Measurements from ENCODE around the gene STXBP6. TPM values are rescaled to one million over a fixed set of nuclear protein-coding genes. Genes with fewer than 3 reads are reported as not detected.

The STXBP6 gene
- total RNA-seq, 2 donors from 2014 or later = not detected

DNA sequence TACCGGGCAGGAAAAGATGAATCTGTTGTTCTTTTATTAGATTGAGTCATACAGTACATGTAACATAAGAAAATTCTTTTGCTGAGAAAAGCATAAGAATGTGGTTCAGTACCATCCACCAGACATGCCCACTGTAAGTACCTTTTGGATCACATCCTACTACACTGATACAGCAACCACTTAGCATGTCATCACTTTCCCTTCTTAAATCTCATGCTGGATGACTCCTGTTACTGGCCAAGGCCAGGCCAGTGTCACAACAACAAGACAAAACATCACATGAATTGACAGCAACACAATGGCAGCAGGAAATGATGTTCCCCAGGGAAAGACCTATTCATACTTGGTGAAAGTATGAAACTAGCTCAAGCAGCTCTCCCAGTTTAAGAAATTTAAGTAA lies 46.4 kb downstream of the STXBP6 start:
- no peak overlapping the region for H3K27ac Mint-ChIP-seq
- H3K36me3 Mint-ChIP-seq (ENCODE audit: insufficient read depth in 2 of 2) = no peaks in the 10 kb centered on the region
- H3K27me3 Mint-ChIP-seq (ENCODE audit: low read depth) = peaks cover 7% of the 10 kb centered on the region

DNA sequence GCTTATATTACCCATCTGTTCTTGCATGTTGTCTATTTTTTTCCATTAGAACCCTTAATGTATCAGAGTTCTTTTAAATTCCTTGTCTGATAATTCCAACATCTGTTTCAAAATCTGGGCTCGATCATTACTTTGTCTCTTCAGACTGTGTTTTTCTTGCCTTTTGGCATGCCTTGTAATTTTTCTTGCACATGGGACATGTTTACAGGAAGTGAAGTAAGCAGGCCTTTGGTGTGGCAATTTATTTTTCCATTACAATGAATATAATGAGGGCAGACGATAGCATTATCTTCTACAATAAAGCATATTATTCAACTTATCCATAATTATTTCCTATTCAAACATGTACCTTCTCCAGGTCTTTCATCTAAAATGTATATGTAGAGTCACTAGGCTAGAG lies 48.3 kb downstream of the STXBP6 start:
- Mint-ChIP-seq H3K4me3 (no peak overlapping the region), H3K27ac (no peak overlapping the region), H3K9me3 (no peaks in the 10 kb centered on the region), H3K4me1 (ENCODE audit: low read depth) (no peaks in the 10 kb centered on the region), H3K36me3 (ENCODE audit: insufficient read depth in 2 of 2) (no peaks in the 10 kb centered on the region), H3K27me3 (ENCODE audit: low read depth) (peaks cover 12% of the 10 kb centered on the region)
- DNase-seq (no peak), ATAC-seq (replicated peaks in 1 of 2) (no peak)

More for the DNA sequence above, 46.4 kb downstream of the STXBP6 start:
- Mint-ChIP-seq H3K9me3 (no peaks in the 10 kb centered on the region), H3K4me1 (ENCODE audit: low read depth) (no peaks in the 10 kb centered on the region), H3K4me3 (no peak overlapping the region)
- ATAC-seq (replicated peaks in 1 of 2) (peak in 1 of 2 donors; percentile 21), DNase-seq (no peak)

DNA sequence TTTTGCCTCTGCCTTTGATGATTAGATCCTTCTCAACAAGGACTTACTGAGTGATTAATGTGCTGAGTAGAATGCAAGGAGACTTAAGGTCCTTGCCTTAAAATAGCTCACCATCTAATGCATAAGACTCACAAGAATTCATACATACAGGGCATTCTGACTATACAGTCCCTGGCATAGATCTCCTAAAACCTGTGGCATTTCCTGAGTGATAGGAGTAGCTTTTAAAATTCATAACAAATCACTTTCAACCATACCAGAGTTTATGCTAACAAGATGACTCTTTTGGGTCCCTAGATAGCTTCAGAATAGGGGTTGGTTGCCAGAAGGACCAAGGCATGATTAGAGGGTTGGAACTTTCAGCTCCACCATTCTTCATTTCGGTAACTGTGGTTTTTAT lies 48.8 kb downstream of the STXBP6 start:
- H3K4me1 Mint-ChIP-seq (ENCODE audit: low read depth) = no peaks in the 10 kb centered on the region
- H3K27me3 Mint-ChIP-seq (ENCODE audit: low read depth) = peaks cover 12% of the 10 kb centered on the region
- H3K9me3 Mint-ChIP-seq = no peaks in the 10 kb centered on the region
- DNase-seq (no peak), ATAC-seq (replicated peaks in 1 of 2) (no peak)
- no peaks in the 10 kb centered on the region for H3K36me3 Mint-ChIP-seq (ENCODE audit: insufficient read depth in 2 of 2)
- H3K27ac Mint-ChIP-seq = no peak overlapping the region
- H3K4me3 Mint-ChIP-seq = no peak overlapping the region

DNA sequence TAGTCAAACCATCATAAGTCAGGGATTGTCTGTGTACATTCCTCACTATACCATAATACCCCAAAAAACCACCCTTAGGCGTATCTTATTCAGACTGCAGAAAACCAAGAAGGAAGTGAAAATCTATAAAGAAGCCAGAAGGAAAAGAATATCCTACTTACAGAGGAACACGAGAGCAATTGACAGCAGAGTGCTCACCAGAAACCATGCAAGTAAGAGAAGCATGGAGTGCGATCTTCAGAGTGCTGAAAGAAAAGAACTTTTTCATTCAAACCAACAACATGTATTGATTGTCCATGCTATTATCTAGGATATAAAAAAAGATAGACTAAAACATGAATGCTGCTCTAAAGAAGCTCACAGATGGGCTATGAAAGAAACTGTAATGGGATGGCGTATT lies 50.8 kb downstream of the STXBP6 start:
- Mint-ChIP-seq H3K27me3 (ENCODE audit: low read depth) (peaks cover 11% of the 10 kb centered on the region), H3K4me3 (no peak overlapping the region), H3K27ac (no peak overlapping the region), H3K4me1 (ENCODE audit: low read depth) (no peaks in the 10 kb centered on the region), H3K9me3 (no peaks in the 10 kb centered on the region), H3K36me3 (ENCODE audit: insufficient read depth in 2 of 2) (no peaks in the 10 kb centered on the region)
- ATAC-seq (replicated peaks in 1 of 2) = no peak
- no peak for DNase-seq

DNA sequence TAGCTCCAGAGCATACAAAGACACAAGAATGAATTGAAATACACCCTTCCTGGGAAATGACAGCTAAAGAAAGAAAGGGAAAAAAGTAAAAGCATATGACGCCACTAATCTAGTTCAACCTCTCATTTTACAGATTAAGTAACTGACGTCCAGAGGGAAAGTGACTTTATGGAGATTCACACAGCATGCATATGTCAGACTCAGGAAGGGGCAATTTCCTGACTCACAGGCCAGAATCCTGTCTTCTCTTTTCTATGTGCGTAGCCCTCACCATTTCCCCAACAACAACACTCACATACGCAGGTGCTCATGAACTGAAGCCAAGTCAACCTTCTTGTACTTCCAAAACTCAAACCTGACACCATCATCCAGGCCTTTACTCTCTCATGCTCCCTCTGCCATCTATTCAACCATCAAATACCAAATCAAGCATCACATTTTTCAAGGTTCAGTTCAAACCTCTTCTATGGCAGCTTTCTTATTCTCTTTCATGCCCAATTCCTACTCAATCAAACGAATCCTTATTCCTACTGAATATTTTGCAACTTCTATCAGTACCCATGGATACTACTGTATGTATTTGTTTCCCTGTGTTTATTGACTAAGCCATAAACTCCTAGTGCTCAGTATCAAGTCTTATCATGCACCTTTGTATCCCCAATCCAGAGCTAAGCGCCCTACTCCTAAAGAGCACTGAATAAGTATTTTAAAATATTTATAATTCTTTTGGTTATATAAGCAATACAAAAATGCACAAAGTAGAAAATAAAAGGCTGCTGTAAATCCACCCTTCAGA lies 52.8 kb downstream of the STXBP6 start:
- no peaks in the 10 kb centered on the region for H3K9me3 Mint-ChIP-seq
- no peaks in the 10 kb centered on the region for H3K36me3 Mint-ChIP-seq (ENCODE audit: insufficient read depth in 2 of 2)
- no peak for ATAC-seq (replicated peaks in 1 of 2)

DNA sequence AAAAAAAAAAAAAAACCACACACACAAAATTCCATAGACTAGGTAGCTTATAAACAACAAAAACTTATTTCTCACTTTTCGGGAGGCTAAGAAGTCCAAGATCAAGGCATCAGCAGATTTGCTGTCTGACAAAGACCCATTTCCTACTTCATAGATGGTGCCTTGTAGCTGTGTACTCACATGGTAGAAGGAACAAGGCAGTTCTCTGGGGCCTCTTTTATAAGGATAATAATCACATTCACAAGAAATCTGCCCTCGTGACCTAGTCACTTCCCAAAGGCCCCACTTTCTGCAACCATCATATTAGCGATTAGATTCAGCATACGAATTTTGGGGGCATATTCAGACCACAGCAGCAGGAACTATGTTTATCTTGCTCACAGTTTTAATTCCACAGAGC lies 54.9 kb downstream of the STXBP6 start:
- Mint-ChIP-seq H3K9me3 (no peaks in the 10 kb centered on the region), H3K4me3 (no peak overlapping the region), H3K27me3 (ENCODE audit: low read depth) (peaks cover 6% of the 10 kb centered on the region), H3K4me1 (ENCODE audit: low read depth) (no peaks in the 10 kb centered on the region), H3K27ac (no peak overlapping the region), H3K36me3 (ENCODE audit: insufficient read depth in 2 of 2) (no peaks in the 10 kb centered on the region)
- DNase-seq (no peak), ATAC-seq (replicated peaks in 1 of 2) (no peak)

More for the DNA sequence above, 52.8 kb downstream of the STXBP6 start:
- Mint-ChIP-seq H3K4me1 (ENCODE audit: low read depth) (no peaks in the 10 kb centered on the region), H3K27me3 (ENCODE audit: low read depth) (peaks cover 5% of the 10 kb centered on the region), H3K4me3 (no peak overlapping the region), H3K27ac (no peak overlapping the region)
- no peak for DNase-seq

DNA sequence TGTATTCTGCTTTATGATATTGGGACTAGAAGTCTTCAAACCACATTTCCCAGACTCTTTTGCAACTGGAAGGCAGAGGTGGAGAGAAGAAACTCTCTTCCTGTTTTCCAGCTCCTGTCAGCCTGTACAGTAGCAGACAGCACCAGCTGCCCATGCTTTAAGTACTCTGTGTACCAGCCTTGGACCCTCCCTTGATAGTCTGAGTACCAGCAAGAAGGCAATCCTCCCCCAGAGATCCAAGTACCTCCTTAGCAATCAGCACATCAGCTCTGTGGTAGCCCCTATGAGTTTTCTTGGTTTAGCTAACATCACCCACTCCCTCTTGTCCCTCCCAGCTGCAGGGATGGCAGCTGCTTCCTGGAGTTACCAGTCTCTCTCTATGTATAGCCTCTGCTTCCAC lies 56.3 kb downstream of the STXBP6 start:
- H3K36me3 Mint-ChIP-seq (ENCODE audit: insufficient read depth in 2 of 2) = no peaks in the 10 kb centered on the region

DNA sequence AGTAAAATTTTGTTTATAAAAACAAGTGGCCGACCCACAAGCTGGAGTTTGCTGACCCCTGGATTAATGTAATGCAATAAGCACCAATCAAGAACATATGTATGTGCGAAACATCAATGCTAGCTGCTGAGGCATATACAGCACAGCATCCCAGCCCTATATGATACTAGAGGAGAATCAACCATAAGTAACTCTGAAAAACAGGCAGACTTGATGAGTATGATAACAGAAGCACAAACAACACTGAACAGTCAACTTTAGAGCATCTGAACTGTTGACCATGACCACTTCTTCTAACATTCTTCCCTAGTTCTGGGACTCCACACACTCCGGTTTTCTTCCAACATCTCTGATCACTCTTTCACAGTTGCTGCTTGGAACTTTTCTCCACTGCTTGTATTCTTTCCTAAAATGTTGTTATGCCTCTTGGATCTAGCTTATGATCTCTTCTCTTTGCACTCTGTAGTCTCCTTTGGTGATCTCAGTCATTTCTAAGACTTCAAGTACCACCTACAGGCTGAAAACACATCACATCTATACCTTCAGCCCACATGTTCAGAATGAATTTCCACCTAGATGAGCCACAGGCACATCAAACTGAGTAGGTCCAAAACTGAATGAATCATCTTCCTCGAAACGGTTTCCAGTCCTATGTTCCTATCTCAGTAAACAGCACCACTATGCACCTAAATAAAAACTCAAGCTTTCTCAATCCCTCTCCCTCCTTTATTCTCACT lies 57.2 kb downstream of the STXBP6 start:
- Mint-ChIP-seq H3K27me3 (ENCODE audit: low read depth) (peaks cover 11% of the 10 kb centered on the region), H3K4me1 (ENCODE audit: low read depth) (no peaks in the 10 kb centered on the region), H3K36me3 (ENCODE audit: insufficient read depth in 2 of 2) (no peaks in the 10 kb centered on the region), H3K27ac (no peak overlapping the region), H3K4me3 (no peak overlapping the region), H3K9me3 (no peaks in the 10 kb centered on the region)
- DNase-seq (peak in 1 of 2 donors; percentile 3), ATAC-seq (replicated peaks in 1 of 2) (peak; percentile 51 to 86)

More for the DNA sequence above, 56.3 kb downstream of the STXBP6 start:
- Mint-ChIP-seq H3K27ac (no peak overlapping the region), H3K27me3 (ENCODE audit: low read depth) (peaks cover 11% of the 10 kb centered on the region), H3K4me3 (no peak overlapping the region), H3K4me1 (ENCODE audit: low read depth) (no peaks in the 10 kb centered on the region), H3K9me3 (no peaks in the 10 kb centered on the region)
- no peak for DNase-seq
- ATAC-seq (replicated peaks in 1 of 2) = no peak

DNA sequence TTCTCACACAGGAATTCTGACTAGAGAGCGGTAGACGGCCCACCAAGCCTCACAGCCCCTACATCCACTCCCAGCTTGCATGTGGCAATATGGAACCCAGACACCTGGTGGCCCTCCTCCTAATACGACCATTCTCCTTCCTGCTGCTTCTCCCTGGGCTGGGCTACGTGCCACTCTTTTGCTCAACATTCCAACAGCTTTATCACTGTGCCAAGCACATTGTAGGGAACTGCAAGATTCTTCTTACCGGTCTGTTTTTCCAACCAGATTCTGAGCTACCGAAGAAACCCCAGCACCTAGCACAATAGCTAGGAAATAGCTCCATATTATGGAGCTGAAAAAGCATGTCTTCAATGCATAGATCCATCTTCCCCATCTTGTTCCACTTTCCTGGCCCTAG lies 58.1 kb downstream of the STXBP6 start:
- H3K4me3 Mint-ChIP-seq = no peak overlapping the region
- no peaks in the 10 kb centered on the region for H3K9me3 Mint-ChIP-seq
- H3K27me3 Mint-ChIP-seq (ENCODE audit: low read depth) = peaks cover 16% of the 10 kb centered on the region
- ATAC-seq (replicated peaks in 1 of 2) (no peak), DNase-seq (no peak)
- no peaks in the 10 kb centered on the region for H3K36me3 Mint-ChIP-seq (ENCODE audit: insufficient read depth in 2 of 2)
- H3K27ac Mint-ChIP-seq = no peak overlapping the region
- no peaks in the 10 kb centered on the region for H3K4me1 Mint-ChIP-seq (ENCODE audit: low read depth)

DNA sequence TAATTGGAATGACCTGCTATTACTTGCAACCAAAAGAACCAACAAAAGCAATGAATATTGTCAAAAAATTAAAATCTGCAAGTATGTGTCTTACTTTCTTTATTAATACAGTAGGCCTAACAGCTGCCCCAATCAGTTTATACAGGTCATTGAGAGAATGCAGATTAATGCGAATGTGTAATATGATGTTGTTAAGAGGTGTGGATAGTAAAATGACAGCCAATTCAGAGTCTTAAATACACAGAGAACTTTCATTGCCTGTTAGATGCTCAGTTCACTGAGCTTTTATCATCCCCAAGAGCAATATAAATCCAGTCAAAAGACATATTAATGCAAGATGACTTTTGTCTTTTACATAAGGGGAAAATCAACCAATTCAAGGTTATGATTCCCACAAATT lies 58.7 kb downstream of the STXBP6 start:
- Mint-ChIP-seq H3K9me3 (no peaks in the 10 kb centered on the region), H3K4me3 (no peak overlapping the region), H3K27me3 (ENCODE audit: low read depth) (peaks cover 16% of the 10 kb centered on the region), H3K27ac (no peak overlapping the region), H3K4me1 (ENCODE audit: low read depth) (no peaks in the 10 kb centered on the region), H3K36me3 (ENCODE audit: insufficient read depth in 2 of 2) (no peaks in the 10 kb centered on the region)
- no peak for DNase-seq
- no peak for ATAC-seq (replicated peaks in 1 of 2)

DNA sequence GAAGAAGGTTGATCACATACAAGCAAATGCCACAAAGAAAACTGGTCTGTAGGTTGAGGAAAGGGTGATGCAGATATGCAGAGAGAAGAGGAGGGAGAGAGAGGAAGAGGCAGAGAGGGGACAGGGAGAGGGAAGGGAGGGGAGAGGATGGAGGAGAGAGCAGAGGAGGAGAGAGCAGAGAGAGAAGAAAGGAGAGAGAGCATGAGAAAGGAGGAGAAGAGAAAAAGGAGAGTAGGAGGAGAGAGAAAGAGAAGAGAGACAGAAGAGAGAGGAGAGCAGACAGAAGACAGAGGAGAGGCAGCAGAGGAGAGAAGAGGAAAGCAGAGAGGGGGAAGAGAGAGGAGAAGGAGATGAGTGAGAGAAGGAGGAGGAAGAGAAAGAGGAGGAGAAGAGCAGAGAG lies 59.2 kb downstream of the STXBP6 start:
- no peak for ATAC-seq (replicated peaks in 1 of 2)
- Mint-ChIP-seq H3K4me3 (no peak overlapping the region), H3K27me3 (ENCODE audit: low read depth) (peaks cover 16% of the 10 kb centered on the region), H3K27ac (no peak overlapping the region), H3K9me3 (no peaks in the 10 kb centered on the region), H3K36me3 (ENCODE audit: insufficient read depth in 2 of 2) (no peaks in the 10 kb centered on the region), H3K4me1 (ENCODE audit: low read depth) (no peaks in the 10 kb centered on the region)
- no peak for DNase-seq

DNA sequence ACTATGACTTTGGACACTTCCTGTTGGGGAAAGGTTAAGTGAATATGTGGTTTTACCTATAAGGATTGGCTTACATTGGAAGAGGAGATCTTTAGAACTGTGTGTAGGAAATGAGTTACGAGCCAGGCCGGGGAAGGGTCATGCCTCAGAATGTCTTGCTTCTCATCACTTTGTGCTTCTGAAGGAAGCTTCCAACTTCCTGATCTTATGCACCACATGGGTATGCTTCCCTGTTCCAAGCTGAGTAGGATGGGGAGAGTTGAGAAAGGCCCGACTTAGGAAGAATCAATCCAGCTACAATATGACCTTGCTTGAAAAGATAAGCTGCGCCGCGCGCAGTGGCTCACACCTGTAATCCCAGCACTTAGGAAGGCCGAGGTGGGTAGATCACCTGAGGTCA lies 59.9 kb downstream of the STXBP6 start:
- no peak overlapping the region for H3K4me3 Mint-ChIP-seq
- H3K27me3 Mint-ChIP-seq (ENCODE audit: low read depth) = peaks cover 16% of the 10 kb centered on the region
- DNase-seq (no peak), ATAC-seq (replicated peaks in 1 of 2) (no peak)
- no peaks in the 10 kb centered on the region for H3K9me3 Mint-ChIP-seq
- no peaks in the 10 kb centered on the region for H3K4me1 Mint-ChIP-seq (ENCODE audit: low read depth)
- H3K36me3 Mint-ChIP-seq (ENCODE audit: insufficient read depth in 2 of 2) = no peaks in the 10 kb centered on the region
- H3K27ac Mint-ChIP-seq = no peak overlapping the region

DNA sequence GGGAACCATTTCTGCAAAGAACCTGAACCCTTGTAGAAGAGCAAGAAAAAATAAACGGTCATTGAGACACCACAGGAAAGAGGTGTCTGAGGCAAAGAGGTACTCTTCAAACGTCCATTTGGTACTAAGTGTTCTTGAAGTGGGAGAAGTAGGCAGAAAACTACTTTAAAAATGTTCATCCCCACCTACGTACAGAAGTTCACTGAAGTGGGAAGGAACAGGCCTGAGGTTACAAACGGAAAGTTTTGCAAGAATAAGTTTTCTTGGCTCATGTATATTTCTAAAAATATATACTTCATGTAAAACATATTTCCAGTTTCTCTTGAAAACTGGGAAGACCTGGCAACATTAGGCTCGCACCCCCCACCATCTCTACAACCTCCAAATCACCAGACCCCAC lies 61.2 kb downstream of the STXBP6 start:
- Mint-ChIP-seq H3K27ac (no peak overlapping the region), H3K4me3 (no peak overlapping the region), H3K4me1 (ENCODE audit: low read depth) (no peaks in the 10 kb centered on the region), H3K27me3 (ENCODE audit: low read depth) (peaks cover 22% of the 10 kb centered on the region), H3K9me3 (no peaks in the 10 kb centered on the region), H3K36me3 (ENCODE audit: insufficient read depth in 2 of 2) (no peaks in the 10 kb centered on the region)
- DNase-seq (no peak), ATAC-seq (replicated peaks in 1 of 2) (no peak)
